Thoracic aorta (tissue), 2 donors: ENCODE measurements around the gene TRIM37. TPM values are rescaled to one million over a fixed set of nuclear protein-coding genes. Genes with fewer than 3 reads are reported as not detected.

Experiments
- ATAC-seq: fragments of 150-250 bp; one replicate; pipeline ENCODE4 v1.8.0; 2017; ENCODE audit warnings: low read depth; ENCODE audit not compliant: insufficient number of reproducible peaks, low FRiP score
- DNase-seq: peaks from one replicate; pipeline ENCODE4 v3.0.0-alpha.2; 2020; ENCODE audit warnings: low spot score
- H3K27ac ChIP-seq, 2 donors: fragments of 200-600 bp; sonication (generic); 1 replicate in 1 of 2; 2 replicates in 1 of 2; pipeline ENCODE4 v1.5.1; 2016; ENCODE audit warnings: mild to moderate bottlenecking in 2 of 2, moderate library complexity in 2 of 2
- H3K27me3 ChIP-seq: fragments of 200-600 bp; sonication (generic); replicated peaks from 2 replicates; pipeline ENCODE4 v1.6.0; 2016; ENCODE audit warnings: mild to moderate bottlenecking; ENCODE audit not compliant: insufficient read depth
- H3K36me3 ChIP-seq: fragments of 200-600 bp; sonication (generic); one replicate; pipeline ENCODE4 v1.5.1; 2016
- H3K4me1 ChIP-seq, 2 donors: fragments of 200-600 bp; sonication (generic); 1 replicate in 1 of 2; 2 replicates in 1 of 2; pipeline versions ENCODE4 v1.5.1 to v1.6.0; 2016; ENCODE audit warnings: low read depth in 2 of 2, mild to moderate bottlenecking in 1 of 2; ENCODE audit not compliant: control insufficient read depth in 1 of 2
- H3K4me3 ChIP-seq: fragments of 200-600 bp; sonication (generic); 2 replicates; pipeline ENCODE4 v1.5.1; 2016; ENCODE audit warnings: mild to moderate bottlenecking
- H3K9me3 ChIP-seq: fragments of 200-600 bp; sonication (generic); 2 replicates; pipeline ENCODE4 v1.5.1; 2016
- CTCF ChIP-seq: fragments of 200-600 bp; sonication (generic); IDR thresholded peaks from one replicate; pipeline ENCODE4 v1.5.1; 2019; ENCODE audit warnings: antibody characterized with exemption
- total RNA-seq, 2 donors: library from RNA; depleted of rRNA; stranded (reverse); fragments of >200 nt; gene quantifications; one replicate each; pipeline versions ENCODE4 v1.1.0 to v1.2.3, GENCODE V29; 2016

Gene TRIM37
- total RNA-seq, 2 donors from 2014 or later = 17.9 to 26.5 TPM

- peak overlapping the region; percentile 72 to 86 for H3K27ac ChIP-seq
- no peak for ATAC-seq
- no peak overlapping the region for H3K4me3 ChIP-seq
Observed at GRCh38 chr17:59152925-59153324, 46.2 kb upstream of the TRIM37 start.

GRCh38 chr17:59151591-59151990 is 44.9 kb upstream of the TRIM37 start:
- Histone ChIP-seq H3K36me3 (no peaks in the 10 kb centered on the region), H3K9me3 (no peaks in the 10 kb centered on the region), H3K27me3 (no peaks in the 10 kb centered on the region), H3K27ac (no peak overlapping the region), H3K4me3 (no peak overlapping the region), H3K4me1 (peaks cover 8 to 18% of the 10 kb centered on the region in 2 donors)
- TF ChIP-seq CTCF = no peak
- ATAC-seq (no peak), DNase-seq (no peak)

More at GRCh38 chr17:59152925-59153324, 46.2 kb upstream of the TRIM37 start:
- no peak for TF ChIP-seq CTCF
- H3K4me1 ChIP-seq = peaks cover 8 to 18% of the 10 kb centered on the region in 2 donors
- no peaks in the 10 kb centered on the region for H3K36me3 ChIP-seq
- H3K9me3 ChIP-seq = no peaks in the 10 kb centered on the region
- DNase-seq = no peak
- H3K27me3 ChIP-seq = no peaks in the 10 kb centered on the region

DNA sequence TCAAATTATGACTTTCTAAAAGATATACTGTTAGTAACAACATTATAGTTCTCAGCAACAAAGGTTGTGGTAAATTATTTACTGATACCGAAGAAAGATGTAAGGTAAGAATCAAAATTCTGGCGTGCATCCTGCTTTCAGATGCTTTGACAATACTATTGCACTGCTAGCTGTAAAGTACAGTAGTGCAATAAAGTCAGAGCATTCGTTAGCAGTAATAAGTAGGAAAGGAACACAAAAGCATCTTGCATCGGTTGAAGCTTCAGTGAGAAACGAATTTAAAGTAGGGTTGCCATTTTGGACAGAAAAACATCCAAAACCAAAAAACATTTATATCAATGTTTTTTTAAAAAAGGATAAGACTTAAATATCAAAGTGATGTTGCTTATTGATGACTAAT is 44.3 kb upstream of the TRIM37 start:
- no peaks in the 10 kb centered on the region for H3K36me3 ChIP-seq
- no peaks in the 10 kb centered on the region for H3K27me3 ChIP-seq
- no peak for ATAC-seq
- no peak overlapping the region for H3K4me3 ChIP-seq
- no peak overlapping the region for H3K27ac ChIP-seq
- no peaks in the 10 kb centered on the region for H3K9me3 ChIP-seq
- H3K4me1 ChIP-seq = peaks cover 8 to 15% of the 10 kb centered on the region in 2 donors
- DNase-seq = no peak
- no peak for TF ChIP-seq CTCF

GRCh38 chr17:59149841-59150511 is 43.3 kb upstream of the TRIM37 start:
- Histone ChIP-seq H3K9me3 (no peaks in the 10 kb centered on the region), H3K27me3 (no peaks in the 10 kb centered on the region), H3K4me1 (peaks cover 8 to 12% of the 10 kb centered on the region in 2 donors), H3K36me3 (no peaks in the 10 kb centered on the region), H3K4me3 (no peak overlapping the region), H3K27ac (no peak overlapping the region)
- TF ChIP-seq CTCF = no peak
- DNase-seq (no peak), ATAC-seq (no peak)

GRCh38 chr17:59149051-59149450 is 42.4 kb upstream of the TRIM37 start:
- H3K27me3 ChIP-seq = no peaks in the 10 kb centered on the region
- DNase-seq (no peak), ATAC-seq (no peak)
- H3K4me1 ChIP-seq = peaks cover 8 to 12% of the 10 kb centered on the region in 2 donors
- H3K36me3 ChIP-seq = no peaks in the 10 kb centered on the region
- no peak overlapping the region for H3K4me3 ChIP-seq
- H3K9me3 ChIP-seq = no peaks in the 10 kb centered on the region
- TF ChIP-seq CTCF = no peak
- H3K27ac ChIP-seq = no peak overlapping the region
